Astrocyte (in vitro differentiated cells and primary cell): Measurements from ENCODE around the gene SLC29A3.

ENCODE experiments used
- CTCF ChIP-seq: IDR thresholded peaks from 2 replicates; pipeline ENCODE4 v1.5.1; 2011; ENCODE audit warnings: low read depth, mild to moderate bottlenecking, inconsistent platforms, low read length, moderate library complexity; ENCODE audit not compliant: insufficient read depth
- EZH2 ChIP-seq: IDR thresholded peaks from 2 replicates; pipeline ENCODE4 v1.6.1; 2012; ENCODE audit warnings: mild to moderate bottlenecking, low read length, inconsistent platforms; ENCODE audit not compliant: insufficient read depth

DNA sequence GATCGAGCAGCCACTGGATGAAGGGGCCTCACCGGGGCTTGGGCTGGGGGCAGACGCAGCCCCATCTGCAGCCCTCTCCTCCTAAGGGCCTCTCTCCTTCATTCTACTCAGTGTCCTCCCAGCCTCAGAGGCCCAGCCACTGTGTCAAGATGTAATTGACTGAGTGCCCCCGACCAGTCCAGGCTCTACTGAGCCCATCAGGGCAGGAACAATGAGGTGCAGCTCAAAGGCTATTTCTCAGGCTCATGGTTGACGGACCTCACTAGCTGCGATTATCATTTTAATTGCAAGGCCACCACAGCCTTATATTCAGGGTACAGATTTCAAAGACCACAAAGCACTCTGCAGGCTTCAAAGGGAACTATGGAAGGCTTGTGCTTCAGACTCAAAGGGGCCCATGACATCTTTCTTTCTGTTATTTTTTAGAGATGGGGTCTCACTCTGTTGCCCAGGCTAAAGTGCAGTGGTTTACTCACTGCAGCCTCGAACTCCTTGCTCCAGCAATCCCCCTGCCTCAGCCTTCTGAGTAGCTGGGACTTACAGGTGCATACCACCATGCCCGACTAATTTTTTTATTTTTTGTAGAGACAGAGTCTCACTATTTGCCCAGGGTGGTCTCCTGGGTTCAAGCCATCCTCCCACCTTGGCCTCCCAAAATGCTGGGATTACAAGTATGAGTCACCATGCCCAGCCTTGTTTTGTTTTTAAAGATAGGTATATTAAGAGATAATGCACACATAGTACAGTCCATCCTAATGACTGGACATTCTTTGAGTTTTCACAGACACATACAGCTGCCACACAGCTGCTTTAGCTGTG is 23.7 kb downstream of the SLC29A3 start:
- TF ChIP-seq CTCF (no peak), EZH2 (no peak)
